ENCODE data around the gene TUSC2.

DNA sequence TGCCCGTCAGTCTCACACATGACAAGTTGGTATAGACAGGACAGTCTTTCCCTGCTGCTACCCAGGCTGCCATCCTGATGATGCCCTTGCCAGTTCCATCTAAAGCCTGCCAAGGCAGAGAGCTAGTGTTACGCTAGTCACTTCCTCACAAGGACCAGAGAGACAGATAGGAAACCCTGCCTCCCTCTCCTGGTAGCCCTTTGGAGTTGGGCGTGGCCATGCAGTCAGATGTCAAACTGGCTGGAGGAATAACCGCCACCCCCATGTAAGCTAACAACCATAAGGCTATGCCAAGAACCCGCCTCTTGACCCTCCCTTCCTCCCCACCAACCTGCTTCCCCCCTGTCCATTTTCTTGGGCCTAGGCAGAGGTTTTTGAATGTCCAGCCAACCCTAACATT lies 28.5 kb upstream of the TUSC2 start:
- no peak for TF ChIP-seq POLR2A (IDR thresholded peaks at IDR 0.05; ENCODE audit: extremely low read depth, insufficient read length)
- TF ChIP-seq, protein P1, sequence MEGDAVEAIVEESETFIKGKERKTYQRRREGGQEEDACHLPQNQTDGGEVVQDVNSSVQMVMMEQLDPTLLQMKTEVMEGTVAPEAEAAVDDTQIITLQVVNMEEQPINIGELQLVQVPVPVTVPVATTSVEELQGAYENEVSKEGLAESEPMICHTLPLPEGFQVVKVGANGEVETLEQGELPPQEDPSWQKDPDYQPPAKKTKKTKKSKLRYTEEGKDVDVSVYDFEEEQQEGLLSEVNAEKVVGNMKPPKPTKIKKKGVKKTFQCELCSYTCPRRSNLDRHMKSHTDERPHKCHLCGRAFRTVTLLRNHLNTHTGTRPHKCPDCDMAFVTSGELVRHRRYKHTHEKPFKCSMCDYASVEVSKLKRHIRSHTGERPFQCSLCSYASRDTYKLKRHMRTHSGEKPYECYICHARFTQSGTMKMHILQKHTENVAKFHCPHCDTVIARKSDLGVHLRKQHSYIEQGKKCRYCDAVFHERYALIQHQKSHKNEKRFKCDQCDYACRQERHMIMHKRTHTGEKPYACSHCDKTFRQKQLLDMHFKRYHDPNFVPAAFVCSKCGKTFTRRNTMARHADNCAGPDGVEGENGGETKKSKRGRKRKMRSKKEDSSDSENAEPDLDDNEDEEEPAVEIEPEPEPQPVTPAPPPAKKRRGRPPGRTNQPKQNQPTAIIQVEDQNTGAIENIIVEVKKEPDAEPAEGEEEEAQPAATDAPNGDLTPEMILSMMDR (IDR thresholded peaks at IDR 0.05; ENCODE audit: low read depth, low read length) = no peak
- TF ChIP-seq MYC (IDR thresholded peaks at IDR 0.05; ENCODE audit: low read depth, low read length) = no peak

Measured in NB4 (cell line).